ENCODE measurements around the gene USH2A. TPM values are rescaled to one million over a fixed set of nuclear protein-coding genes. Genes with fewer than 3 reads are reported as not detected.

Gene USH2A
- total and polyA plus RNA-seq, 8 donors = 0.37 to 0.58 TPM; not detected in 6

DNA sequence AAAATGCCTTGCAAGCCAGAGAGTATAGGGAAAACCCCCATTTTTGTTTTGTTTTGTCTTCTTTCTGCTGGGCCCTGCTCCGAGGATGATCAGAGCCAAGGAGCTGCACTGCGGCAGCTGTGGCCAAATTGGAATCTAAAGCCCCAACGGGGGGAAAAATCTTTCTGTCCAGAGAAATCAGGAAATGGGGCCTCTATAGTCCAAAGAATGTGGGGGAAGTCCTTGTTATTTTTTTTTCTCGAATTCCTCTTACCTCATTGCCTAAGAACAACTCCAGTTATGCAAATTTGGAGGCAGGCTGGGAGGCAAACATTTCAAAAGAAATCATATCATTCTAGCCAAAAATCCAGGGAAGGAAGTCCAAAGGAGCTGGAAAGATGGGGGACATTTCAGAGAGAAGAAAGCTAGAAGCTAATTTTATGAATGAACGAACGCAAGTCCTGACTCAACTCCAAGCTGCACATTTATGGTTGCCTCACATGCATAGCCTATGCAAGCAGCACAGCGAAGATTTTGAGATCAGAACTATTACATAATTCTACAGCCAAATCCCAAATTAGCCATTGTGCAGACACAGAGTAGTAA lies 592.9 kb downstream of the USH2A start:
- DNase-seq = peak in 1 of 2 donors; percentile 27
- Histone ChIP-seq H3K4me1 (no peaks in the 10 kb centered on the region), H3K9me3 (no peaks in the 10 kb centered on the region), H3K27ac (no peak overlapping the region), H3K27me3 (no peaks in the 10 kb centered on the region), H3K36me3 (no peaks in the 10 kb centered on the region), H3K4me3 (no peak overlapping the region)
- 62 to 80% (median 70%) methylated on average over 7 of the region's 7 CpGs for WGBS, 5 donors
- no peak for TF ChIP-seq POLR2A (IDR thresholded peaks at IDR 0.05)
- TF ChIP-seq, protein P1, sequence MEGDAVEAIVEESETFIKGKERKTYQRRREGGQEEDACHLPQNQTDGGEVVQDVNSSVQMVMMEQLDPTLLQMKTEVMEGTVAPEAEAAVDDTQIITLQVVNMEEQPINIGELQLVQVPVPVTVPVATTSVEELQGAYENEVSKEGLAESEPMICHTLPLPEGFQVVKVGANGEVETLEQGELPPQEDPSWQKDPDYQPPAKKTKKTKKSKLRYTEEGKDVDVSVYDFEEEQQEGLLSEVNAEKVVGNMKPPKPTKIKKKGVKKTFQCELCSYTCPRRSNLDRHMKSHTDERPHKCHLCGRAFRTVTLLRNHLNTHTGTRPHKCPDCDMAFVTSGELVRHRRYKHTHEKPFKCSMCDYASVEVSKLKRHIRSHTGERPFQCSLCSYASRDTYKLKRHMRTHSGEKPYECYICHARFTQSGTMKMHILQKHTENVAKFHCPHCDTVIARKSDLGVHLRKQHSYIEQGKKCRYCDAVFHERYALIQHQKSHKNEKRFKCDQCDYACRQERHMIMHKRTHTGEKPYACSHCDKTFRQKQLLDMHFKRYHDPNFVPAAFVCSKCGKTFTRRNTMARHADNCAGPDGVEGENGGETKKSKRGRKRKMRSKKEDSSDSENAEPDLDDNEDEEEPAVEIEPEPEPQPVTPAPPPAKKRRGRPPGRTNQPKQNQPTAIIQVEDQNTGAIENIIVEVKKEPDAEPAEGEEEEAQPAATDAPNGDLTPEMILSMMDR (IDR thresholded peaks at IDR 0.05) = no peak
- TF ChIP-seq EP300 (IDR thresholded peaks at IDR 0.05) = no peak
- no peak for TF ChIP-seq POLR2AphosphoS5 (IDR thresholded peaks at IDR 0.05)
- intact Hi-C loops (cut with DNase I; ENCODE audit: low total_unique reads) = no loop called here

DNA sequence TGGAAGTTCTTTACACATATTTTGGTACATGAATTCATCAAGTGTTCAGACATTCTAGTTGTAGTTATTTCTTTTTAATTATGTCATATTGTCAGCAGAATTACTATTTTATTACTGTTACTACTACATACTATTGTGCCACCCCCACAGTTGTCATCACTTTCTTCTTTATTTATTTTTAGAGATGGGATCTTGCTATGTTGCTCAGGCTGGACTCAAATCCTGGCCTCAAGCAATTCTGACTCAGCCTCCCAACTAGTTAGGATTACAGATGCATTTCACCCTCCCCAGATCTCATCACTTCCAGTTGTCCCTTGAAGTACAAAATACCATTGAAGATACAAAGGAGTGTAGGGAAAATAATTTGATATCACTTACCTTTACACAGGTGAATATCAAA lies 598.2 kb downstream of the USH2A start:
- H3K27me3 ChIP-seq = no peaks in the 10 kb centered on the region
- TF ChIP-seq, protein P1 (IDR thresholded peaks at IDR 0.05) = no peak
- TF ChIP-seq POLR2A (IDR thresholded peaks at IDR 0.05) (no peak), POLR2AphosphoS5 (IDR thresholded peaks at IDR 0.05) (no peak), EP300 (IDR thresholded peaks at IDR 0.05) (no peak)
- peaks cover 0 to 7% (median 3%) of the 10 kb centered on the region in 4 donors for H3K9me3 ChIP-seq
- DNase-seq = no peak
- intact Hi-C loops (cut with DNase I; ENCODE audit: low total_unique reads) = no loop called here
- H3K4me3 ChIP-seq = no peak overlapping the region
- no peaks in the 10 kb centered on the region for H3K4me1 ChIP-seq
- H3K36me3 ChIP-seq = no peaks in the 10 kb centered on the region
- H3K27ac ChIP-seq = no peak overlapping the region

DNA sequence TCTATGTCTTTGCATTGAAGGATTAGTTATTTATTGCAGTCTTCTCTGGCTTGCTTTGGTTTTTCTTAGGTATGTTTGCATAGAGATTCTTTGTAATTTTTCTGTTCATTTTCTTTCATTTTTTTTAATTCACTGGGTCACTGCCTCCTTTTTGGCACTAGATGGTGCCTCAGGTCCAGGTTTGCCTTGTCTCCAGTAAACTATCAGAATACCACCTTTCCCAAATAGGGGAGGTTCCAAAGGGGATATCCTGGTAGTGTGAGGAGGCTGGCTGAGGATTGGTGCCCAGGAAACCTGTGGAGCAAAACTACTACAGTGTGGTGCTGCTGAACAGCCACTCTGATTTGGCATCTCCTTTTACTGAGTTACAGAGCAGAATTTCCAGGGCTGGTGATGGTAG lies 599.0 kb downstream of the USH2A start:
- H3K27me3 ChIP-seq = no peaks in the 10 kb centered on the region
- TF ChIP-seq POLR2A (IDR thresholded peaks at IDR 0.05) (no peak), EP300 (IDR thresholded peaks at IDR 0.05) (no peak), POLR2AphosphoS5 (IDR thresholded peaks at IDR 0.05) (no peak)
- TF ChIP-seq, protein P1 (IDR thresholded peaks at IDR 0.05) = no peak
- no peaks in the 10 kb centered on the region for H3K4me1 ChIP-seq
- intact Hi-C loops (cut with DNase I; ENCODE audit: low total_unique reads) = no loop called here
- H3K27ac ChIP-seq = no peak overlapping the region
- peaks cover 0 to 7% (median 3%) of the 10 kb centered on the region in 4 donors for H3K9me3 ChIP-seq
- no peaks in the 10 kb centered on the region for H3K36me3 ChIP-seq
- H3K4me3 ChIP-seq = no peak overlapping the region
- DNase-seq = peak in 1 of 2 donors; percentile 7

DNA sequence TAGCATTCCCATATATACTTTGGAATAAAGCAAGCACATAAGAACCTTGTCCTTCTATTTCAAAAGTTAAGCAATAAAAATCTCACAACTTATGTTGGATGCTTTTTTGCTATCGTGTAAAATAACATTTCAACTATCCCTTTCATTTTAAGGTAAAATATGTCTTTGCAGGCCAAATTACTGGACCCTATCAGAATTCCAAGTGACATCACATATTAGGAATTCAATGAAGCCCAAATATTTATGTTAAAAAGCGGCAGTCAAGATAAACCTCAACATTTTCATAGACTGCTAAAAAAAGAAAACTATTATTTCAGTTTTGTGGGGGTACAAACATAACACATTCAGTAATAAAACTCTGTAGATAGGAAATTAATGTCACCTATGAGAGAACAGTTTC lies 604.1 kb downstream of the USH2A start:
- TF ChIP-seq POLR2A (IDR thresholded peaks at IDR 0.05) = no peak
- TF ChIP-seq POLR2AphosphoS5 (IDR thresholded peaks at IDR 0.05) = no peak
- TF ChIP-seq, protein P1 (IDR thresholded peaks at IDR 0.05) = no peak
- TF ChIP-seq EP300 (IDR thresholded peaks at IDR 0.05) = no peak
- WGBS, 5 donors = 32 to 57% (median 54%) methylated on average over 2 of the region's 2 CpGs
- peaks cover 0 to 7% (median 3%) of the 10 kb centered on the region in 4 donors for H3K9me3 ChIP-seq

More for the DNA sequence above, 604.1 kb downstream of the USH2A start:
- Histone ChIP-seq H3K27me3 (no peaks in the 10 kb centered on the region), H3K36me3 (no peaks in the 10 kb centered on the region), H3K4me1 (no peaks in the 10 kb centered on the region), H3K27ac (no peak overlapping the region), H3K4me3 (no peak overlapping the region)
- no peak for DNase-seq
- intact Hi-C loops (cut with DNase I; ENCODE audit: low total_unique reads) = no loop called here
